Measurements from ENCODE around the gene PIK3R1. TPM values are rescaled to one million over a fixed set of nuclear protein-coding genes. Genes with fewer than 3 reads are reported as not detected.

Gene PIK3R1
- total RNA-seq, 1 experiment from 2014 or later: 11.3 TPM

DNA sequence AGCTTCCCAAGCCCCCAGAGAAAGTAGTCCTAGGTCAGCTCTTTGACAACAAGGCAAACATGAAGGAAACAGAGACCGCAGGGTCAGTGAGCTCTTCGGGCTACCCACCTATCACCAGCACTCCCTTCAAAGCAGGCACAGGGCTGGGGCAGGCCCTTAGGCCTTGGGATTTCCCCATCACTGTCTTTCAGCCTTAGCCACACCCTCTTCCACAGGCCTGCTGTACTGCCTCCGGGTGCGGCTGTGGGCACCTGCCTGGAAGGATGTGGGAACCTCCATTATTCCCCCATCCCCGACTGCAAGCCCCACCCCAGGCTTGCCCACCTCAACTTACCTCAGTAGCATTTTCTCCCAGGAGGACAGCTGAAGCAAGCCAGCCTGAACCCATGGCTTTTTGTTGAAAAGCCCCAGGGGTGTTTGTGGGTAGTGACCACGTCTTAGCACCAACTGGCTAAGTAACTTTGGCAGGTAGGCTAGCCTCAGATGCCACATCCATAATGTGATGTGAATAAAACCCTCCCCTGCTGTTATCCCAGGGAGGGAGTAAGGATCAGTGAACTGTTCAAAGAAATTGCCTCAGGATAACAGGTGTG lies 100.2 kb downstream of the PIK3R1 start:
- Histone ChIP-seq H3K9ac (ENCODE audit: extremely low read depth, insufficient read length, low read length) (no peak overlapping the region), H3K4me2 (ENCODE audit: insufficient read depth, insufficient read length, low read length) (no peak overlapping the region), H3K56ac (ENCODE audit: insufficient read length, low read depth, low read length) (no peak overlapping the region), H3K27me3 (ENCODE audit: insufficient read depth, low read length) (no peaks in the 10 kb centered on the region), H2BK120ac (ENCODE audit: low read depth, low read length, poor library complexity, severe bottlenecking) (no peak overlapping the region), H3K27ac (ENCODE audit: insufficient read length, low read depth, low read length) (no peak overlapping the region), H3T11ph (ENCODE audit: low read length) (no peak overlapping the region), H2BK15ac (ENCODE audit: low read depth, low read length) (no peak overlapping the region), H4K8ac (replicated peaks; ENCODE audit: insufficient read length, low read depth, low read length) (no peak overlapping the region), H4K91ac (ENCODE audit: insufficient read length, low read depth, low read length) (no peak overlapping the region), H4K20me1 (ENCODE audit: control insufficient read depth, insufficient read depth, insufficient read length) (no peaks in the 10 kb centered on the region), H3K79me1 (ENCODE audit: insufficient read depth, low read depth, low read length, poor library complexity, severe bottlenecking) (no peaks in the 10 kb centered on the region), H3K4me1 (ENCODE audit: insufficient read depth, low read length) (no peaks in the 10 kb centered on the region), H3K4ac (ENCODE audit: low read depth, low read length) (no peak overlapping the region), H3K14ac (ENCODE audit: insufficient read depth, low read length) (no peak overlapping the region), H3K23ac (ENCODE audit: insufficient read length, low read depth, low read length) (no peak overlapping the region), H2BK20ac (ENCODE audit: low read depth, low read length, poor library complexity, severe bottlenecking) (no peak overlapping the region), H2AFZ (ENCODE audit: low read length) (no peak overlapping the region), H3K9me3 (ENCODE audit: control insufficient read depth, low read depth, low read length) (no peaks in the 10 kb centered on the region), H2BK12ac (ENCODE audit: insufficient read length, low read depth, low read length) (no peak overlapping the region), H4K5ac (ENCODE audit: insufficient read length, low read depth, low read length) (no peak overlapping the region), H3K79me2 (ENCODE audit: insufficient read depth, low read length) (no peaks in the 10 kb centered on the region), H3K23me2 (ENCODE audit: insufficient read length, low read depth, low read length, poor library complexity, severe bottlenecking) (no peaks in the 10 kb centered on the region), H3K18ac (ENCODE audit: insufficient read length, low read depth, low read length) (no peak overlapping the region), H2BK5ac (ENCODE audit: insufficient read length, low read length) (no peak overlapping the region), H2AK5ac (ENCODE audit: insufficient read length, low read length) (no peak overlapping the region)
- no peaks in the 10 kb centered on the region for H3K27me3 Mint-ChIP-seq (ENCODE audit: low read depth)
- no peak overlapping the region for H3K27ac Mint-ChIP-seq
- no CpG with 5 or more reads among the region's 6 CpGs for WGBS (ENCODE audit: extremely low coverage, insufficient read length, low lambda C conversion rate)
- no peak for DNase-seq
- peaks cover 0 to 5% of the 10 kb centered on the region in 2 experiments; a peak in 3 of 5 replicates for H3K9me3 Mint-ChIP-seq
- no peaks in the 10 kb centered on the region; a peak in 2 of 7 replicates for H3K36me3 Mint-ChIP-seq (ENCODE audit: insufficient read depth in 1 of 3, low read depth in 3 of 3)
- H3K4me3 Mint-ChIP-seq: no peak overlapping the region
- TF ChIP-seq, protein P1, sequence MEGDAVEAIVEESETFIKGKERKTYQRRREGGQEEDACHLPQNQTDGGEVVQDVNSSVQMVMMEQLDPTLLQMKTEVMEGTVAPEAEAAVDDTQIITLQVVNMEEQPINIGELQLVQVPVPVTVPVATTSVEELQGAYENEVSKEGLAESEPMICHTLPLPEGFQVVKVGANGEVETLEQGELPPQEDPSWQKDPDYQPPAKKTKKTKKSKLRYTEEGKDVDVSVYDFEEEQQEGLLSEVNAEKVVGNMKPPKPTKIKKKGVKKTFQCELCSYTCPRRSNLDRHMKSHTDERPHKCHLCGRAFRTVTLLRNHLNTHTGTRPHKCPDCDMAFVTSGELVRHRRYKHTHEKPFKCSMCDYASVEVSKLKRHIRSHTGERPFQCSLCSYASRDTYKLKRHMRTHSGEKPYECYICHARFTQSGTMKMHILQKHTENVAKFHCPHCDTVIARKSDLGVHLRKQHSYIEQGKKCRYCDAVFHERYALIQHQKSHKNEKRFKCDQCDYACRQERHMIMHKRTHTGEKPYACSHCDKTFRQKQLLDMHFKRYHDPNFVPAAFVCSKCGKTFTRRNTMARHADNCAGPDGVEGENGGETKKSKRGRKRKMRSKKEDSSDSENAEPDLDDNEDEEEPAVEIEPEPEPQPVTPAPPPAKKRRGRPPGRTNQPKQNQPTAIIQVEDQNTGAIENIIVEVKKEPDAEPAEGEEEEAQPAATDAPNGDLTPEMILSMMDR (conservative IDR thresholded peaks at IDR 0.05): no peak
- H3K4me1 Mint-ChIP-seq: no peaks in the 10 kb centered on the region; a peak in 1 of 4 replicates

Data from H9 (cell line).